Spinal cord (tissue), 10 donors: ENCODE measurements around the gene TASP1. TPM values are rescaled to one million over a fixed set of nuclear protein-coding genes. Genes with fewer than 3 reads are reported as not detected.

Experiments used
- DNase-seq, 6 donors: peaks; one replicate each; pipeline versions ENCODE4 v3.0.0 to v3.0.0-alpha.2; 2013 to 2015; ENCODE audit warnings: low spot score in 6 of 6, low read depth in 4 of 6
- H3K27ac ChIP-seq: one replicate; pipeline ENCODE4 v1.5.1; 2013; ENCODE audit warnings: low read depth, low read length, control low read depth
- H3K27me3 ChIP-seq: one replicate; pipeline ENCODE4 v1.6.1; 2013; ENCODE audit warnings: low read length; ENCODE audit not compliant: control insufficient read depth, insufficient read depth
- H3K36me3 ChIP-seq: one replicate; pipeline ENCODE4 v1.6.1; 2013; ENCODE audit warnings: low read length; ENCODE audit not compliant: control insufficient read depth, insufficient read depth
- H3K4me1 ChIP-seq: one replicate; pipeline ENCODE4 v1.6.1; 2013; ENCODE audit warnings: low read length; ENCODE audit not compliant: control insufficient read depth, insufficient read depth
- H3K4me3 ChIP-seq: one replicate; pipeline ENCODE4 v1.5.1; 2013; ENCODE audit warnings: low read depth, low read length, control low read depth
- H3K9me3 ChIP-seq: one replicate; pipeline ENCODE4 v1.6.1; 2013; ENCODE audit warnings: low read length; ENCODE audit not compliant: control insufficient read depth, insufficient read depth
- WGBS: methylation state at CpG from one replicate; pipeline ENCODE4 v1.1.5; 2013; ENCODE audit warnings: missing lambda C conversion rate; ENCODE audit not compliant: insufficient coverage; 5-methylcytosine and 5-hydroxymethylcytosine counted together
- polyA plus RNA-seq, 2 donors: library from polyadenylated mRNA; unstranded; fragments of 120-200 nt; gene quantifications; one replicate each; pipeline ENCODE4 v1.2.1, GENCODE V29; 2013; ENCODE audit not compliant: insufficient read length in 2 of 2
- total RNA-seq, 2 donors: library from RNA; depleted of rRNA in 1 of 2; stranded (reverse); fragments of 120-200 nt in 1 of 2; fragments of >200 nt in 1 of 2; gene quantifications; one replicate each; pipeline versions ENCODE4 v1.2.3 to v1.2.4, GENCODE V29; 2013 to 2014
- donor health status: healthy.

TASP1 gene
- total and polyA plus RNA-seq, 4 donors = 8.9 to 20.4 (median 14.5) TPM

- Histone ChIP-seq H3K36me3 (peaks cover 11% of the 10 kb centered on the region), H3K27ac (no peak overlapping the region), H3K4me1 (no peaks in the 10 kb centered on the region), H3K27me3 (no peaks in the 10 kb centered on the region), H3K4me3 (no peak overlapping the region), H3K9me3 (no peaks in the 10 kb centered on the region)
- no peak for DNase-seq
- 94% methylated on average over 2 of the region's 4 CpGs for WGBS
Measured at GRCh38 chr20:13525225-13525940, 113.3 kb downstream of the TASP1 start.

DNA sequence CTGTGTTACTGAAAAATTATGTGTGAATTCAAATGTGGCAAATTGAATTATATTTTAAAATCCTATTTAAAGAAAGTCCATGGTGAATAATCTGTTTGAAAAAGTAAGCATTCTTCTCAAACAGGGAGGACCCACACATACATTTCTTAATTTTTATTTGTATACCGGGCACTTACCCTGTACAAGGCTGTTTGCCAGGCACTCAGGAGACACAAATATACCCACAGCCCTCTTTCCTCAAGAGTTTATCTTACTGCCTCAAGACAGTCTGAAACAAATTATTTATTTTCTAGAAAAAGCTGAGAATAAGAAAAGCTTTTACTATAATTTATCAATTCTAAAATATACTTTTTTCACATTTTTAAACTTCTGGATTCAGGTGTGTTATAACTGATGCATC, 114.4 kb downstream of the TASP1 start:
- Histone ChIP-seq H3K36me3 (peaks cover 11% of the 10 kb centered on the region), H3K4me1 (no peaks in the 10 kb centered on the region), H3K9me3 (no peaks in the 10 kb centered on the region), H3K27me3 (no peaks in the 10 kb centered on the region), H3K4me3 (no peak overlapping the region), H3K27ac (no peak overlapping the region)
- no CpG with 5 or more reads among the region's 1 CpG for WGBS
- DNase-seq = no peak

DNA sequence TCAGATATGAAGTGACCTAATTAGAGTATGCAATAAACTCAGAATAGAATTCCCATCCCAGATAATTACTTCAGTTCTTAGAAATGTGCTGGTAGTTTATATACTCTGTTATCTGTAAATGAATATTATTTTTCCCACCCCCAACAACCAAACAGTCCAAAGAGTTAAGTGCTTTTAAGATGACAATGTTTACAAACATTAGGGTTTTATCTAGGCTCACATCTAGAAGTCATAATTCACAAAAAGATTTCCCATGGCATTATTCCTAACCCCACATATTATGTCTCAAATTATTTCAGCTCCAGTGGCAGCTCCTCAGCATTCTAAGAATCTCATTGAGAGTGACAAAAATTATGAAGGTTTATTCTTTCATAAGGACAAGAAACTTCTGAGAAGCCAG, 120.9 kb downstream of the TASP1 start:
- Histone ChIP-seq H3K27ac (no peak overlapping the region), H3K4me1 (no peaks in the 10 kb centered on the region), H3K27me3 (no peaks in the 10 kb centered on the region), H3K36me3 (peaks cover 3% of the 10 kb centered on the region), H3K4me3 (no peak overlapping the region), H3K9me3 (no peaks in the 10 kb centered on the region)
- DNase-seq = peak in 1 of 6 donors; percentile 2

GRCh38 chr20:13515796-13516558, 122.8 kb downstream of the TASP1 start:
- Histone ChIP-seq H3K4me1 (no peaks in the 10 kb centered on the region), H3K9me3 (no peaks in the 10 kb centered on the region), H3K36me3 (no peaks in the 10 kb centered on the region), H3K27ac (no peak overlapping the region), H3K27me3 (no peaks in the 10 kb centered on the region), H3K4me3 (no peak overlapping the region)
- WGBS = no CpG with 5 or more reads among the region's 5 CpGs
- peak in 1 of 6 donors; percentile 1 for DNase-seq

DNA sequence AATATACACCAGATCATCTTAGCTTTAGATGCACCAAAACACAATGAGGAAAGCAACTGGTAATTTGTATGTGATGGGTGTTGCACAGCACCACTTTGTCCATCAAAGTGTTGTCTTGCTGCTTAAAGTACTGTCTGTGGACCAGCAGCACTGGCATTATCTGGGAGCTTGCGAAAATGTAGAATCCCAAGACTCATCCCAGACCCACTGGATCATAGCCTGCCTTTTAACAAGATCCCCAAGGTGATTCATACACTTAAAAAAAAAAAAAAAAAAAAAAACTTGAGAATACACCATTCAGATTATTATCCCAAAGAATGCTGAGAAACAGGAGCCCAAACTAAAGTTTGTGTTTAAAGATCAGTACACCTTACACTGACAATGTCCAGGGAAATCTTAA, 123.4 kb downstream of the TASP1 start:
- 80% methylated on average over 1 of the region's 1 CpG for WGBS
- Histone ChIP-seq H3K4me3 (no peak overlapping the region), H3K27ac (no peak overlapping the region), H3K4me1 (no peaks in the 10 kb centered on the region), H3K9me3 (no peaks in the 10 kb centered on the region), H3K27me3 (no peaks in the 10 kb centered on the region), H3K36me3 (no peaks in the 10 kb centered on the region)
- DNase-seq = no peak

DNA sequence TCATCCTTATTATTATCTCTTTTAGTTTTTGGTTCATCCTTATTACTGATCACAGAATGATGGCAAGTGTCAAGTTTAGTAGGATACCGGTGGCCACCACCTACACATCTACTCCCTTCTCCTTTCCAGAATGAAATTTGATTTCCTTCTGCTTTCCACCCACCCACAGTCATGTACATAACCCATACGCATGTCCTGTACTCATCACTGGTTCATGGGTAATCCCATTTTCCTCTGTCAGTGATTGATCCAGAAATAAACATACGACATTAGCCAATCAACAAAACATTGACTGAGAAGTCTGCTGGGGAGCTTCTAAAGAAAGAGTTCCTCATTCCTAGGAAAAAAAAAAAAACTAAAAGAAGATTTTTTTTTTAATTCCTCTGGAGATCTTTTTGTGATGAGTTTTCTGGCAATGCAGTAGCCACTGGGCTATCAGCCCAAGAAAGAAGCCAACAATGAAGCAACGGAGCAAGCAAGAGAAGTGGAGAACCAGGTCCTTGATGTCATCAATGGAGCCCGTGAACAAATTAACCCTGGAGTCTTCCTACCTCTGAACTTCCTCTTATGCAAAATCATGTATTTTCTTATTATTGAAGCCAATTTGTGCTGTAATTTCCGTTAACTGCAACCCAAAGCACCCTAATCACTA, 127.8 kb downstream of the TASP1 start:
- no peaks in the 10 kb centered on the region for H3K27me3 ChIP-seq
- no peaks in the 10 kb centered on the region for H3K4me1 ChIP-seq
- no peak overlapping the region for H3K27ac ChIP-seq
- H3K9me3 ChIP-seq = peaks cover 6% of the 10 kb centered on the region
- no peaks in the 10 kb centered on the region for H3K36me3 ChIP-seq
- WGBS = 93% methylated on average over 3 of the region's 6 CpGs
- H3K4me3 ChIP-seq = no peak overlapping the region
- no peak for DNase-seq

GRCh38 chr20:13507646-13508045, 131.1 kb downstream of the TASP1 start:
- H3K4me1 ChIP-seq = no peaks in the 10 kb centered on the region
- no peaks in the 10 kb centered on the region for H3K27me3 ChIP-seq
- DNase-seq = no peak
- H3K4me3 ChIP-seq = no peak overlapping the region
- no peaks in the 10 kb centered on the region for H3K36me3 ChIP-seq
- H3K9me3 ChIP-seq = peaks cover 8% of the 10 kb centered on the region
- H3K27ac ChIP-seq = no peak overlapping the region
- no CpG with 5 or more reads among the region's 3 CpGs for WGBS

DNA sequence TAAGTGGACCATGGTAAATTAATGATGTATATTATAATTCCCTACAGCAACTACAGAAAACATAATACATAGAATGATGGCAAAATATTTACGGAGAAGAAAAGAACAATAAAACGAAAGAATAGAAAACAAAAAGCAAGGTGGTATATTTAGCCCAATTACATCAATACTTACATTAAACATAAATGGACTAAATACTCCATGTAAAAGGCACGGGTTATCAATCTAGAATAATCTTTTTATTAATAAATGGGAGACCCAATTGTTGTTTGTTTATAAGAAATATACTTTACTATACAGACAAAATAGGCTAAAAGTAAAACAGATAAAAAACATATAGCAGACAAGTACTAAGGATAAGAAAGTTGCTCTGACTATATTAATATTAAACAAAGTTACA, 137.2 kb downstream of the TASP1 start:
- Histone ChIP-seq H3K9me3 (peaks cover 14% of the 10 kb centered on the region), H3K27ac (no peak overlapping the region), H3K4me1 (no peaks in the 10 kb centered on the region), H3K36me3 (no peaks in the 10 kb centered on the region), H3K27me3 (no peaks in the 10 kb centered on the region), H3K4me3 (no peak overlapping the region)
- DNase-seq = no peak
- no CpG with 5 or more reads among the region's 3 CpGs for WGBS

DNA sequence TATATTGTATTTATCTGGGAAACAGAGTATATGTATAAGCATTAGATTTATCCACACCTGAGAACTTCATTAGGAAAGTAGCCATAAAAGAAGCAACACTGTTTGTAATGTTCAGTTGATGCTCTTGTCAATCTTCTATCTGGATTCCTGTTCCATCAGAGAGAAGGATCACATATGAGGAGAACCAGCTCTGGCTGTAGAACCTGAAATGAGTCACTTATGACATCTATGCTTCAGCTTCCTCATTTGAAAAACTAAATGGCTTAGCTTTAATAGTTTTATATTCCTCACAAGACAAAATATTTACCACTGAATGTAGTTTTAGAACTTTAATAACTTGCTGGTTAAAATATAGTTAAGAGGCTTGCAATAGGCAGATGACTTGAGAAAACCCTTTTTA, 144.7 kb downstream of the TASP1 start:
- no peak for DNase-seq
- Histone ChIP-seq H3K4me1 (no peaks in the 10 kb centered on the region), H3K4me3 (no peak overlapping the region), H3K27ac (no peak overlapping the region), H3K27me3 (no peaks in the 10 kb centered on the region), H3K36me3 (no peaks in the 10 kb centered on the region), H3K9me3 (peaks cover 5% of the 10 kb centered on the region)

GRCh38 chr20:13493143-13493542, 145.6 kb downstream of the TASP1 start:
- no peaks in the 10 kb centered on the region for H3K27me3 ChIP-seq
- no peaks in the 10 kb centered on the region for H3K4me1 ChIP-seq
- no peak for DNase-seq
- no peaks in the 10 kb centered on the region for H3K36me3 ChIP-seq
- H3K4me3 ChIP-seq = no peak overlapping the region
- peaks cover 5% of the 10 kb centered on the region for H3K9me3 ChIP-seq
- no CpG with 5 or more reads among the region's 2 CpGs for WGBS
- no peak overlapping the region for H3K27ac ChIP-seq
